ENCODE data around the gene FUCA1.
"Not testable (repeated sequence)": the region's sequence is repeated elsewhere in the genome, so short reads cannot be mapped to it uniquely, and the experiment has no call there.

- not testable (repeated sequence) for TF ChIP-seq RFX5 (IDR thresholded peaks at IDR 0.05; ENCODE audit: borderline replicate concordance, low read depth, low read length); CTCF (IDR thresholded peaks at IDR 0.05; ENCODE audit: control extremely low read depth in 1 of 3, insufficient read depth in 1 of 3, low read depth in 1 of 3, low read length in 3 of 3); EZH2 (IDR thresholded peaks at IDR 0.05; ENCODE audit: low read depth, low read length, severe bottlenecking); EGR1 (IDR thresholded peaks at IDR 0.05; ENCODE audit: borderline replicate concordance, low read depth, low read length); ZNF274 (IDR thresholded peaks at IDR 0.05; ENCODE audit: borderline replicate concordance, extremely low read depth, low read length)
- TF ChIP-seq, protein P1, sequence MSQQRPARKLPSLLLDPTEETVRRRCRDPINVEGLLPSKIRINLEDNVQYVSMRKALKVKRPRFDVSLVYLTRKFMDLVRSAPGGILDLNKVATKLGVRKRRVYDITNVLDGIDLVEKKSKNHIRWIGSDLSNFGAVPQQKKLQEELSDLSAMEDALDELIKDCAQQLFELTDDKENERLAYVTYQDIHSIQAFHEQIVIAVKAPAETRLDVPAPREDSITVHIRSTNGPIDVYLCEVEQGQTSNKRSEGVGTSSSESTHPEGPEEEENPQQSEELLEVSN (IDR thresholded peaks at IDR 0.05) = not testable (repeated sequence)
Observed at GRCh38 chr1:23900017-23900416, 31.9 kb upstream of the FUCA1 start.

Measured in H1 (cell line).